GM12865 (cell line): ENCODE measurements around the gene PROS1.
"Not testable (repeated sequence)": the region's sequence is repeated elsewhere in the genome, so short reads cannot be mapped to it uniquely, and the experiment has no call there.

ENCODE experiments used
- DNase-seq: peaks from one replicate; pipeline ENCODE4 v3.0.0; 2010; ENCODE audit warnings: low read depth
- H3K4me3 ChIP-seq: 2 replicates; pipeline ENCODE4 v1.5.1; 2011; ENCODE audit warnings: mild to moderate bottlenecking, low read depth, low read length, control low read depth
- CTCF ChIP-seq: IDR thresholded peaks from 2 replicates; pipeline ENCODE4 v1.5.1; 2011; ENCODE audit warnings: low read length, control low read depth, low read depth, inconsistent platforms; ENCODE audit not compliant: insufficient read depth; ENCODE audit errors: missing control alignments

Gene PROS1

GRCh38 chr3:93979850-93980676 lies 6.4 kb upstream of the PROS1 start, which contains the start of gene ARL13B:
Gene ARL13B (plus strand): TSS chr3:93980155. CDS start chr3:93980424, 269 bp downstream.
- peak within 1 kb of the TSS; percentile 68 for H3K4me3 ChIP-seq
- DNase-seq, result peak; percentile 98
- TF ChIP-seq CTCF, result no peak

DNA sequence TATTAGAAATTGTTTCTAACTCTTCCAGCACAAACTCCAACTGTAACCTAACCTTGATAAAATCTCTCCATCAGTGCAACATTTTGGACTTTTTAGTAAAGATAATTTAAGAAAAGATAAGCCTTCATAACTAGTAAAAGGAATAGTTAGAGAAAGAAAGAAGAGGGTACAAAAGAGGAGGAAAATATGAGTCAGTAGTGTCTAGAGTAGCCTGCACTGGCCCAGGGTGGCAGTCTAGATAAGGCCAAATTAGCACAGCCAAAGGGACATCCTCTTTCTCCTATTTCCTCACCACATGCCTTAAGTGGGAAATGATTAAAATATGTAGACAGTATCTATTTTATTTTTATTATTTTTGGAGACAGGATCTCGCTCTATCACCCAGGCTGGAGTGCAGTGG lies 3.7 kb downstream of the PROS1 start:
- DNase-seq, result no peak
- no peak for TF ChIP-seq CTCF
- no peak overlapping the region for H3K4me3 ChIP-seq

GRCh38 chr3:93969443-93969842 lies 4.3 kb downstream of the PROS1 start:
- no peak for TF ChIP-seq CTCF
- DNase-seq, result no peak
- H3K4me3 ChIP-seq, result no peak overlapping the region

DNA sequence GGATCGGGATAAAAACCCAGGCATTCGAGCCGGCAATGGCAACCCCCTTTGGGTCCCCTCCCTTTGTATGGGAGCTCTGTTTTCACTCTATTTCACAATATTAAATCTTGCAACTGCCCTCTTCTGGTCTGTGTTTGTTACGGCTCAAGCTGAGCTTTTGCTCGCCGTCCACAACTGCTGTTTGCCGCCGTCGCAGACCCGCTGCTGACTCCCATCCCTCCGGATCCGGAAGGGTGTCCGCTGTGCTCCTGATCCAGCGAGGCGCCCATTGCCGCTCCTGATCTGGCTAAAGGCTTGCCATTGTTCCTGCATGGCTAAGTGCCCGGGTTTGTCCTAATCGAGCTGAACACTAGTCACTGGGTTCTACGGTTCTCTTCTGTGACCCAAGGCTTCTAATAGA lies 8.6 kb downstream of the PROS1 start:
- DNase-seq, H3K4me3 ChIP-seq: not testable (repeated sequence)

GRCh38 chr3:93962798-93963197 lies 10.9 kb downstream of the PROS1 start:
- no peak overlapping the region for H3K4me3 ChIP-seq
- no peak for TF ChIP-seq CTCF
- no peak for DNase-seq

DNA sequence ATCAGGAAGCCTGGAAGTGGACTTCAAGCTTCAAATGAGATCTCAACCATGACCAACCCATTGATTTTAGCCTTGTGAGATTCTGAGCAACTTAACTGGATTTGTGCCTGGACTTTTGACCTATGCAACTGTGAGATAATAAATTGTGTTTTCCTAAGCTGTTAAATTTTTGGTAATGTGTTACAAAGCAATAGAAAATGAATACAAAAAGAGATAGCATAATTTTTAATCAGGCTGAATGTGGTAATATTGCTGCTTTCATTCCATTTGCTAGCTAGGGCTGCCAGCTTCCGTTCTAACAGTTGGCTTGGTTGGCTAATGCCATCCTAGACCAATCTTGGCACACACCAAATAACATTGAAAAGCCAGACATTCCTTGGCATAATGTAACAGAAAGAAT lies 12.2 kb downstream of the PROS1 start:
- no peak for TF ChIP-seq CTCF
- DNase-seq, result no peak
- H3K4me3 ChIP-seq, result no peak overlapping the region

- TF ChIP-seq CTCF, result no peak
- H3K4me3 ChIP-seq, result no peak overlapping the region
- DNase-seq, result no peak
Measured at GRCh38 chr3:93961026-93961425, 12.7 kb downstream of the PROS1 start.

DNA sequence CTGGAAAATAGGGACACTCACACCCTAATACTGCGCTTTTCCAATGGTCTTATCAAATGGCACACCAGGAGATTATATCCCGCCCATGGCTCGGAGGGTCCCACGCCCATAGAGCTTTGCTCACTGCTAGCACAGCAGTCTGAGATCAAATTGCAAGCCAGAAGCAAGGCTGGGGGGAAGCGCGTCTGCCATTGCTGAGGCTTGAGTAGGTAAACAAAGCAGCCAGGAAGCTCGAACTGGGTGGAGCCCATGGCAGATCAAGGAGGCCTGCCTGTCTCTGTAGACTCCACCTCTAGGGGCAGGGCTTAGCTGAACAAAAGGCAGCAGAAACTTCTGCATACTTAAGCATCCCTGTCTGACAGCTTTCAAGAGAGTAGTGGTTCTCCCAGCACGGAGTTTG lies 23.7 kb downstream of the PROS1 start:
- not testable (repeated sequence) for DNase-seq, H3K4me3 ChIP-seq

- not testable (repeated sequence) for H3K4me3 ChIP-seq, DNase-seq
Measured at GRCh38 chr3:93937485-93937884, 36.2 kb downstream of the PROS1 start.
